Upper lobe of right lung (tissue), 1 donor: ENCODE data around the gene RFFL. TPM values are rescaled to one million over a fixed set of nuclear protein-coding genes. Genes with fewer than 3 reads are reported as not detected.
"Not testable (repeated sequence)": the region's sequence is repeated elsewhere in the genome, so short reads cannot be mapped to it uniquely, and the experiment has no call there.

ENCODE experiments used
- ATAC-seq: fragments of 200-7000 bp; cut with Tn5 transposase; one replicate; pipeline ENCODE4 v1.9.1; 2020; ENCODE audit warnings: mild to moderate bottlenecking, moderate library complexity
- DNase-seq: peaks from one replicate; pipeline ENCODE4 v3.0.0-alpha.2; 2020
- H3K27ac ChIP-seq: fragments of 200-600 bp; one replicate; pipeline ENCODE4 v1.8.0; 2022
- H3K27me3 ChIP-seq: fragments of 200-600 bp; one replicate; pipeline ENCODE4 v1.8.0; 2022; ENCODE audit warnings: mild to moderate bottlenecking
- H3K36me3 ChIP-seq: fragments of 200-600 bp; one replicate; pipeline ENCODE4 v1.8.0; 2022
- H3K4me1 ChIP-seq: fragments of 200-600 bp; one replicate; pipeline ENCODE4 v1.8.0; 2022
- H3K4me3 ChIP-seq: fragments of 200-600 bp; one replicate; pipeline ENCODE4 v1.8.0; 2022; ENCODE audit warnings: mild to moderate bottlenecking
- H3K9me3 ChIP-seq: fragments of 200-600 bp; one replicate; pipeline ENCODE4 v1.8.0; 2022
- CTCF ChIP-seq: fragments of 200-600 bp; IDR thresholded peaks from one replicate; pipeline ENCODE4 v1.8.0; 2022; ENCODE audit warnings: antibody characterized with exemption
- intact Hi-C: fragments of 100-400 bp; cut with DNase I; formaldehyde crosslinking; loops from one replicate; pipeline ENCODE4 v1.11.0; 2022
- total RNA-seq: library from RNA; stranded (reverse); fragmentation: NEBNext Ultra II Directional; extraction: Animal tissue kit (Norgen Biotek cat#: 25700); gene quantifications from one replicate; pipeline ENCODE4 v1.2.1, GENCODE V29; 2021
- donor health status: DM: no; HTN: yes; CAD: no; lungs with severe emphysema.

Gene RFFL
- total RNA-seq, 1 donor from 2014 or later, result 27.9 TPM

GRCh38 chr17:35099908-35100307 lies 36.4 kb upstream of the RFFL start:
- no peak for TF ChIP-seq CTCF
- intact Hi-C loops, result no loop called here
- no peak for ATAC-seq
- DNase-seq, result no peak
- no peaks in the 10 kb centered on the region for H3K9me3 ChIP-seq
- peaks cover 45% of the 10 kb centered on the region for H3K36me3 ChIP-seq
- no peaks in the 10 kb centered on the region for H3K4me1 ChIP-seq
- no peak overlapping the region for H3K27ac ChIP-seq
- H3K27me3 ChIP-seq, result no peaks in the 10 kb centered on the region
- no peak overlapping the region for H3K4me3 ChIP-seq

GRCh38 chr17:35097776-35098175 lies 34.3 kb upstream of the RFFL start:
- Histone ChIP-seq H3K27me3 (no peaks in the 10 kb centered on the region), H3K27ac (no peak overlapping the region), H3K4me3 (no peak overlapping the region), H3K4me1 (no peaks in the 10 kb centered on the region), H3K36me3 (peaks cover 31% of the 10 kb centered on the region), H3K9me3 (no peaks in the 10 kb centered on the region)
- TF ChIP-seq CTCF, result no peak
- ATAC-seq (no peak), DNase-seq (no peak)
- intact Hi-C loops, result no loop called here

- H3K9me3 ChIP-seq, result no peaks in the 10 kb centered on the region
- H3K27ac ChIP-seq, result no peak overlapping the region
- intact Hi-C loops, result no loop called here
- ATAC-seq, result no peak
- no peak for TF ChIP-seq CTCF
- no peaks in the 10 kb centered on the region for H3K4me1 ChIP-seq
- H3K27me3 ChIP-seq, result no peaks in the 10 kb centered on the region
- H3K4me3 ChIP-seq, result no peak overlapping the region
- DNase-seq, result no peak
- peaks cover 19% of the 10 kb centered on the region for H3K36me3 ChIP-seq
Measured at GRCh38 chr17:35095741-35096140, 32.2 kb upstream of the RFFL start.

- peaks cover 11% of the 10 kb centered on the region for H3K36me3 ChIP-seq
- no peaks in the 10 kb centered on the region for H3K27me3 ChIP-seq
- ATAC-seq (no peak), DNase-seq (no peak)
- intact Hi-C loops, result no loop called here
- H3K4me3 ChIP-seq, result no peak overlapping the region
- H3K9me3 ChIP-seq, result no peaks in the 10 kb centered on the region
- H3K27ac ChIP-seq, result no peak overlapping the region
- no peak for TF ChIP-seq CTCF
- H3K4me1 ChIP-seq, result no peaks in the 10 kb centered on the region
Measured at GRCh38 chr17:35094902-35095301, 31.4 kb upstream of the RFFL start.

GRCh38 chr17:35090707-35091106 lies 27.2 kb upstream of the RFFL start:
- H3K4me3 ChIP-seq, H3K9me3 ChIP-seq, DNase-seq, H3K4me1 ChIP-seq, H3K27me3 ChIP-seq, ATAC-seq, H3K27ac ChIP-seq, intact Hi-C loops, H3K36me3 ChIP-seq: not testable (repeated sequence)

- H3K36me3 ChIP-seq, result no peaks in the 10 kb centered on the region
- intact Hi-C loops, result no loop called here
- H3K27ac ChIP-seq, result peak overlapping the region; percentile 83
- peaks cover 4% of the 10 kb centered on the region for H3K4me1 ChIP-seq
- H3K4me3 ChIP-seq, result peak overlapping the region; percentile 90
- no peaks in the 10 kb centered on the region for H3K9me3 ChIP-seq
- no peak for TF ChIP-seq CTCF
- peak; percentile 34 for ATAC-seq
- no peak for DNase-seq
- H3K27me3 ChIP-seq, result no peaks in the 10 kb centered on the region
Measured at GRCh38 chr17:35089586-35090296, 26.2 kb upstream of the RFFL start.
